ENCODE results near the gene PDIA5.

Gene PDIA5

DNA sequence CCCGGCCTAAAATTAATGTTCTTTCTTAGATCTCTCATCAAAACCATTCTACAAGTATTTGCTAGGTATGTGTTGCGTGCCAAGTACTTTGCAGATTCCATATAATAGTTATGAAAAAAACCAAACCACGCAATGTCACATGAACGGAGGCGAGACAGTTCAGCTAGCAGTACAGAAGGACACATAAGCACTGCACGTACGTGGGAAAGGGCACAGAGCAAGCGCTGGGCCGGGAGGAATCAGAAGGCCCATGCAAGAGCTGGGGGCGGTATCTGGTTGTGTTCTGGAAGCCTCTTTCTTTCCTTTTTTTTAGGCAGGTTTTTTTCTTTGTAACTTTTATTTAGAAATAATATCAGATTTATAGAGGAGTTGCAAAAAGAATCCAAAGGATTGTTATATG lies 11.3 kb downstream of the PDIA5 start:
- peak overlapping the region; percentile 62; the same call in 1 of the 2 replicates for H3K27ac ChIP-seq
- no peaks in the 10 kb centered on the region for H3K27me3 ChIP-seq (ENCODE audit: insufficient read depth, low read depth, severe bottlenecking)
- H3K4me3 ChIP-seq (ENCODE audit: low read depth, low read length): no peak overlapping the region
- TF ChIP-seq, protein P1, sequence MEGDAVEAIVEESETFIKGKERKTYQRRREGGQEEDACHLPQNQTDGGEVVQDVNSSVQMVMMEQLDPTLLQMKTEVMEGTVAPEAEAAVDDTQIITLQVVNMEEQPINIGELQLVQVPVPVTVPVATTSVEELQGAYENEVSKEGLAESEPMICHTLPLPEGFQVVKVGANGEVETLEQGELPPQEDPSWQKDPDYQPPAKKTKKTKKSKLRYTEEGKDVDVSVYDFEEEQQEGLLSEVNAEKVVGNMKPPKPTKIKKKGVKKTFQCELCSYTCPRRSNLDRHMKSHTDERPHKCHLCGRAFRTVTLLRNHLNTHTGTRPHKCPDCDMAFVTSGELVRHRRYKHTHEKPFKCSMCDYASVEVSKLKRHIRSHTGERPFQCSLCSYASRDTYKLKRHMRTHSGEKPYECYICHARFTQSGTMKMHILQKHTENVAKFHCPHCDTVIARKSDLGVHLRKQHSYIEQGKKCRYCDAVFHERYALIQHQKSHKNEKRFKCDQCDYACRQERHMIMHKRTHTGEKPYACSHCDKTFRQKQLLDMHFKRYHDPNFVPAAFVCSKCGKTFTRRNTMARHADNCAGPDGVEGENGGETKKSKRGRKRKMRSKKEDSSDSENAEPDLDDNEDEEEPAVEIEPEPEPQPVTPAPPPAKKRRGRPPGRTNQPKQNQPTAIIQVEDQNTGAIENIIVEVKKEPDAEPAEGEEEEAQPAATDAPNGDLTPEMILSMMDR (IDR thresholded peaks at IDR 0.05; ENCODE audit: low read depth, low read length): no peak
- no peak for DNase-seq
- peaks cover 6% of the 10 kb centered on the region for H3K36me3 ChIP-seq
- no peaks in the 10 kb centered on the region for H3K9me3 ChIP-seq (ENCODE audit: severe bottlenecking)

DNA sequence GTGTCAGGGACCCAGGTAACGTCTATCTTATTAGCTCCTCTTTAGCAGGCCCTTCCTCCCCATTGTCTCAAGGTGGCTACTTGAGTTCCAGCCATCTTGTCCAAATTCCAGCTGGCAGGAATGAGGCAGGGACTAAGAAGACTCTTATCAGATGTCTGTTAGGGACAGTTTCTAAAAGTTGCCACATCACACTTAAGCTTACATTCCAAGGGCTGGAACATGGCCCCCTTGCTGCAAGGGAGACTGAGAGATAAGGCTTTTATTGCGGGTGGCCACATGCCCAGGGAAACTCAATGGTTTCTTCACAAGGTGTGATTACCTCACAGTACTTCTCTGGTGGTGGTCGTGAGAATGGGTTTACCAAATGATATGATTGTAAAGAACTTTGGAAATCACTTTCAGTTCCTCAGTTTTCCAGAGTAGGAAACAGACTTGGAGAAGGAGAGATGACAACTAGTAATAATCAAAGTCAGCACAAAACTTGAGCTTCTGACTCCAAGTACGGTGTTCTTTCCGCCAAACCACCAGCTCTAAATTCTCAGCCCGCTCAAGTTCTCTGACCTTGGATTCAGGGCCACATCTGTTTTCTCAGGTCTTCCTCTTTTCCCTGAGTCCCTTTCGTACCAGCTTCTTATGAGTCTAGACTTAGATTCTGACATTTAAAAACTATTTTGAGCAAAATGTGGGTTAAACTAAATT lies 14.2 kb downstream of the PDIA5 start:
- H3K4me3 ChIP-seq (ENCODE audit: low read depth, low read length): no peak overlapping the region
- TF ChIP-seq, protein P1 (IDR thresholded peaks at IDR 0.05; ENCODE audit: low read depth, low read length): no peak
- DNase-seq: no peak
- peaks cover 6% of the 10 kb centered on the region for H3K36me3 ChIP-seq
- no peaks in the 10 kb centered on the region for H3K27me3 ChIP-seq (ENCODE audit: insufficient read depth, low read depth, severe bottlenecking)
- H3K27ac ChIP-seq: peak overlapping the region; percentile 77
- H3K9me3 ChIP-seq (ENCODE audit: severe bottlenecking): no peaks in the 10 kb centered on the region

- H3K9me3 ChIP-seq (ENCODE audit: severe bottlenecking): no peaks in the 10 kb centered on the region
- peak overlapping the region; percentile 77 for H3K27ac ChIP-seq
- peaks cover 6% of the 10 kb centered on the region for H3K36me3 ChIP-seq
- DNase-seq: peak; percentile 68
- no peak overlapping the region for H3K4me3 ChIP-seq (ENCODE audit: low read depth, low read length)
- TF ChIP-seq, protein P1 (IDR thresholded peaks at IDR 0.05; ENCODE audit: low read depth, low read length): no peak
- no peaks in the 10 kb centered on the region for H3K27me3 ChIP-seq (ENCODE audit: insufficient read depth, low read depth, severe bottlenecking)
Observed at GRCh38 chr3:123081718-123082369, 15.0 kb downstream of the PDIA5 start.

DNA sequence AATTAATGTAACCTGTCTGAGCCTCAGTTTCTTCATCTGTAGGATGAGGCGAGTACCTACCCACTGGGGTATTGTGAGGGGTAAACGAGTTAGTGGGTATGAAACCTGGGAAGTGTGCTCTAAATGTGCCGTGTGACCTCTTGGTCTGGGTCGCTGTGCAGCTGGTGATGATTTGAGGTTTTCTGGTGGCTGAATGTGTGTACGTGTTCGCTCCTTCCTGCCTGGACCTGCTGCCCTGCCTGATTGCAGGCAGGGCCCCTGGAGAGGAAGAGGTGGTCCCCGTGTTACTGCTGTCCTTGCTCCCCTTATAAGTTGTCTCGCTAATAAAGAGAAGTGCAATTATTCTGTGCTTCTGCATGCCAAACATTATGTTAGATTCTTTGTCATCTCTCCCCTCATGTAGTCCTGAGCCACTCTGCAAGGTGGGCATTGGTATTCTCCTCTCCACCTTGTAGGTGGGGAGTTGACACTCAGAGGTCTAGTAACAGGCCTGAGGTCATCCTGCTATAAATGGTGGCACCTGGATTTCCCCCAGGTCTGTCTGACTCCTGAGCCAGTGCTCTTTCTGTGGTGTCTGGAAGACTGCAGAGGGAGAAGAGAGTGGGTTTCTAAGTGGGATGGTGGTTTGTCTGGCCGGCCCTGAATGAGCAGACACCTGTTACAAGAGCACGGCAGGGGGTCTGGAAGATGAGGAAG lies 15.7 kb downstream of the PDIA5 start:
- TF ChIP-seq, protein P1 (IDR thresholded peaks at IDR 0.05; ENCODE audit: low read depth, low read length): no peak
- Histone ChIP-seq H3K9me3 (ENCODE audit: severe bottlenecking) (no peaks in the 10 kb centered on the region), H3K4me3 (ENCODE audit: low read depth, low read length) (no peak overlapping the region), H3K27me3 (ENCODE audit: insufficient read depth, low read depth, severe bottlenecking) (no peaks in the 10 kb centered on the region), H3K36me3 (peaks cover 6% of the 10 kb centered on the region), H3K27ac (peak overlapping the region; percentile 77)
- DNase-seq: no peak

DNA sequence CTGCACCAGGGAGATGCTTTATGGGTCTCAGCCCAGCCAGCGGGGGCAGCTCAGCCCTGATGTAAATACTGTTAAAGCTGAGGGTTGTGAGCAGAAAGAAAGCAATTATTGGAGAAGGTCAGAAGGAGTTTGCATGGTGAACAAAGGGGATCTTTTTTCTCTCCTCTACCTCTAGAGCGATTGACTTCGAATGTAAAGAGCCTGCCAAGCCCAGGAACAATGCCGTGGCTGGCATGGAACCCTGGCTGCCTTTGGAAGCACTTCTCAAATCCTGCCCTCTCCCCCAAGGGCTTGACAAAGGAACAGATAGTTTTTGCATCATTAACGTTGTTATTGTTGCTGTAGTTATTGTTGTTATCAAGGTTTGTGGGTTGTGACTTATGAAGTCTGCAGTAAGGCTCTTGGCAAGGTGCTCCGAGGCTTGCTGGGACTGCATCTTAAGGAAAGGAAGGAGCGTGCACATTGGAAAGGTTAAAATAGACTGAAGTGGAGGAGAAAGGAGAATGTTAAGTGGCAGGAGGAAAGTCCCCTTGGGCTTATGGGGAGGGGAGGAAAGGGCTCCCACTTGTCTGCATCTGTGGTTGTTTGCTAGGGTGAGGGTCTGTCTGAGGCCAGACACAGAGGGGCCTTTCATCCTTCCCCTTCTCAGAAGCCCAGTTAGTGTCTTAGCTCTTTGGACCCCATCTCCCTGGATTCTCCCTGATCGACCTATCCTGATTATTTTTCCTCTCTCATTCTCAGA lies 16.7 kb downstream of the PDIA5 start:
- DNase-seq: no peak
- no peaks in the 10 kb centered on the region for H3K9me3 ChIP-seq (ENCODE audit: severe bottlenecking)
- H3K27me3 ChIP-seq (ENCODE audit: insufficient read depth, low read depth, severe bottlenecking): no peaks in the 10 kb centered on the region
- TF ChIP-seq, protein P1 (IDR thresholded peaks at IDR 0.05; ENCODE audit: low read depth, low read length): no peak
- H3K27ac ChIP-seq: peak overlapping the region; percentile 87
- no peak overlapping the region for H3K4me3 ChIP-seq (ENCODE audit: low read depth, low read length)
- peaks cover 6% of the 10 kb centered on the region for H3K36me3 ChIP-seq

All from WERI-Rb-1 (cell line).